SK-N-DZ (cell line): Measurements from ENCODE around the gene TRIM42. TPM values are rescaled to one million over a fixed set of nuclear protein-coding genes. Genes with fewer than 3 reads are reported as not detected.

Experiments
- DNase-seq: peaks from one replicate; pipeline ENCODE4 v3.0.0-alpha.2; 2015; ENCODE audit warnings: low spot score
- polyA plus RNA-seq, 2 experiments: library from polyadenylated mRNA; depleted of rRNA; stranded (reverse); fragments of >200 nt; gene quantifications; 2 replicates each; pipeline ENCODE4 v1.2.3, GENCODE V29; 2014

The TRIM42 gene
- not detected in 2 replicates for polyA plus RNA-seq (2014; cell fraction: cytosol; rRNA removed)
- polyA plus RNA-seq (2014; cell fraction: nucleus; rRNA removed) = not detected in 2 replicates

DNA sequence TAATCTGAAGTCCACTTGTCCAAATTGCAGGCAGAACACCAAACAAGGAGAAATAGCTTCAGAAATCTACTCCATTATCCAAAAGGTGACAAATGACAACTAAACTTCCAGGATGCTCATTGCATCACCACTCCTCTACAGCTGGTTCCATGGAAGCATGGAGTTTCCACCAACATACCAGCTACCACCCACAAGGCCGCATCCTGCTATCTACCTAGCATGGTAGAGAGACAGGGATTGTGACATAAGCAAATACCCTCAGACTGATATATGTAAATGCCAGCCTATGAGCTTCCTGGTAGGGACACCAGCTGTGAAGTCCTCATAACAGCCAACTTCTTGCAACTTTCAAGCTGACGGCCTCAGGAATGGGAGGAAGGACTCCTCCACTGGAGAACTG is at the start of gene TRIM42:
TRIM42 (plus strand) TSS at position 301 of the 400 bp plus-strand sequence. CDS start 166 bp downstream, outside the sequence.
- no peak for DNase-seq

DNA sequence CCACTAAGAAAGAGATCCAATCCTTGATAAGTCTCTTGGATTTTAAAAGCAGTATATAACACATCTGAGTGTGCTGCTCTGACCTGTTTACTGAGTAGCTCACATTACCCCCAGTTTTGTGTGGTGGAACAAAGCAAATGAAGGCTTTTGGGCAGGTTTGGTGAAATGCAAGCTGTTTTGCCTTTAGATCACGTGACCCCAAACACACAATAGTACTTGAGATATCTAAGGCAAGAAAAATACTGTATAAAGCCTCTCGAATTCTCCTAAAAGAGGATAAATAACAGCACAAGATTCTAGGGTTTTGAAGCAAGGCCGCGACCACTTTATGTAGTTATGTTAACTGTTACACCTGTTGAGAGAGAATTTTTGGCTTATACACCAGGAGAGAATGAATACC is 49.3 kb upstream of the TRIM42 start:
- DNase-seq = no peak

DNA sequence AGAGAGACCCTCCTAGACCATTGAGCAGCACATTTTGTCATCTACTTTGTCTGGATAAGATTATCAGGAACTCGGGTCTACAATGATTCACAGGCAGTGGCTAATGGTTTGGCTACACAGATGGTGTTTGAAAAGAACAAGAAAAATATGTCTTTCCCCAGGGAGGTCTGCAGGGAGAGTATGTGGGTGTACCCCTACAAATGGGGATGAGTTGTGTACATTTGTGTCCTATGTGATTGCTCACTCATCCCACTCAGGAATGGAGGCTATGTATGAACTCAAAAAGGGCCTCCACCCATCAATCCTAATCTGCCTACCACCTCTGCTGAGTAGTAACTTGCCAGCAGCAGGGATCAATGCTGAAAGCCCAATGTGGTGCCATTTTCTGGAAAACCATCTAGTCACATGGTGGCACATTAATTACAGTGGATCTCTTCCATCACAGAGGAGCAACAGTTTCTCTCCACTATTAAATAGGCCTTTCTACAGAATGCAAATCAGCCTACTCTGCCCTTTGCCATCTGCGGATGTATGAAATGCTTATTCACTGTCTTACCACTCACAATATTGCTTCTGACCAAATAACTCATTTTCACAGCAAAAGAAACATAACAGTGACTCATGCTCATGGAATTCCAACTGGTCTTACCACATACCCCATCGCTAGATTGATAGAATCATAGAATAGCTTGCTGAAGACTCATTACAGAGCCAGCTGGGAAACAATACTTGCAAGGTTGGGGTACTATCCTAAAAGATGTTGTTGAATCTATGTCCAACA is 48.3 kb upstream of the TRIM42 start:
- no peak for DNase-seq

DNA sequence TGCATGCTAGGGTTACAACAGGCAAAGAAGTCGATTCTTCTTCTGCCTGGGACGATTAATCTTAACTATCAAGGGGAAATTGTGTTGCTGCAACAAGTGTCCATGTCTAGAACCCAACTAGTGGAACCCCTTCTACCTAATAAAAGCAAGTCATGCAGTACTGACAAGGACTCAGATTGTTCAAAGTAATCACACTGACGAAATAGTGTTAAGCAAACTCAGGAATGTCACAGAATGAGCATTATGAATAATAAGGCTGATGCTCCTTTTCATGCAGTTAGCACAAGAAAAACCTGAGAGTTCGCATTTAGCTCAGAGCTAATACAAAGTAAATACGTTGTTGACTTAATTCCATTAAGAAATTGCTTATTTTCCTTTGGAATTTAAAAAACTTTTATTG is 47.5 kb upstream of the TRIM42 start:
- DNase-seq = no peak

DNA sequence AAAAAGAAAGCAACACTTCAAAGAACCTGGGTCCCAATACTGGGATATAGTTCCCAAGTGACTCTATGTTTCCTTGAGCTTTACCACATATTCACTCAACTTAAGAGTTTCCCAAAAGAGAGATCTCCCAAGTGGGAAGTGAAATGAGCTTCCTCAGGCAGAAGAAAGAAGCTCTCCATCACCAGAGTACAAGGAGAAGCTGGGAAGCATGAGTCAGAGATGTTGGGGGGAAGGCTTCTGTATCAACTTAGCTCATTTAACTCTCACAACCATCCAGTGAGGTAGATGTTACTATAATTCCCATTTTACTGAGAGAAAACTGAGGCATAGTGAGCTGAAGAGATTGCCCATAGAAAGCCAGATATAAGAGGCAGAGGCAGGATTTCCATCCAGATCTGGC is 47.0 kb upstream of the TRIM42 start:
- DNase-seq = no peak

DNA sequence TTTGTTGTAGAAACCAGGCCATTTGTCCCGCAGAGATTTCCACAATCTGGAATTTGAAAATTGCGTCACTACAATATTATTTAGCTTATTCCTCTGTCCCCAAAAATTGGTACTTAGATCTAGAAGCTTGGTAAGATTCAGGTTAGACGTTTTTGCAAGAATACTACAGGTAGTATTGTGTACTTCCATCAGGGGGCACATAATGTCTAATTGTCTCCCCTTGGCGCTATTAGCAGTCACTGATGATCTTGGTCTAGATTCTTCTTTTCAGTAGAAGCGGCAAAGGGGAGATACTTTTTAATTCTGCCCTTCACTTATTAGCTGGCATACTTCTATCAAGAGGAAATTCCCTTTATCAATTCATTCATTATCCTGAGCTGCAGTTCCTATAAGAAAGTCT is 42.6 kb upstream of the TRIM42 start:
- no peak for DNase-seq

DNA sequence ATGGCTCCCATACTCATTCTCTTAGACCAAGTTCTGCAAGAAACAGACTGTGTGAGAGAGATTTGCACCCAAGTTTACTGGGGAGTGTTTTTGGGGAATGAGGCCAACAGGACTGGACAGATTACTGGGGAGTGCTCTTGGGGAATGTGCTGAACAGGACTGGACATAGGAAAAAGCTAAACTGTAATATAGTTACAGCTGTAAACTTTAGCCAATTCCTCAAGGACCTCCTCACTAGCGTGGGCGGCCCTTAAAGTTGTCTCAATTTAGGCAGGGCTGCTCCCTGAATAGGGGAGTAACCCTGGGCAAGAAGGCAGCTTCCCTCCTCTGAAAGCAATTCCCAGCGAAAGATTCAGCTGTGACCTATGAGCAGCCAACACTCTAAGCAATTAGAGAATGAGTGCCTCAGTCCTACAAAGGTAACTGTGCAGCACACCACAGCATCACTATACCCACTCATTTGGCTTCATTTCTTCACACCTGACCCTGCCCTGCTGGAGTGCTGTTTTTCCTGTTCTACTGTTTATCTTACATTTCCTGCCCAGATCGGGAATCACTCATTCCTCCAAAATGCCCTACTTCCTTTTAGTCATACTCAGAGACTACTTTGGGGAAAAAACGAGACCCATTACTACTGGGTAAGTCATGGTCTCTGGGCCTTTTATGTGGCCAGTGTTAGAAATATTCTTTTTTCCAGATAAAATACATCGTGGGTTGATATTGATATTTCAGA is 41.3 kb upstream of the TRIM42 start:
- no peak for DNase-seq

DNA sequence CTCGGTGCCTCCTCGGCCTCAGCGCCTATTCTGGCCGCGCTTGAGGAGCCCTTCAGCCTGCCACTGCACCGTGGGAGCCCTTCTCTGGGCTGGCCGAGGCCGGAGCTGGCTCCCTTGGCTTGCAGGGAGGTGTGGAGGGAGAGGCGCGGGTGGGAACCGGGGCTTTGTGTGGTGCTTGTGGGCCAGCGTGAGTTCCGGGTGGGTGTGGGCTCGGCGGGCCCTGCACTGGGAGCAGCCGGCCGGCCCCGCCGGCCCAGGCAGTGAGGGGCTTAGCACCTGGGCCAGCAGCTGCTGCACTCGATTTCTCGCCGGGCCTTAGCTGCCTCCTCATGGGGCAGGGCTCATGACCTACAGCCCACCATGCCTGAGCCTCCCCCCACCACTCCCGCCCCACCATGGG is 26.6 kb upstream of the TRIM42 start:
- DNase-seq = no peak

DNA sequence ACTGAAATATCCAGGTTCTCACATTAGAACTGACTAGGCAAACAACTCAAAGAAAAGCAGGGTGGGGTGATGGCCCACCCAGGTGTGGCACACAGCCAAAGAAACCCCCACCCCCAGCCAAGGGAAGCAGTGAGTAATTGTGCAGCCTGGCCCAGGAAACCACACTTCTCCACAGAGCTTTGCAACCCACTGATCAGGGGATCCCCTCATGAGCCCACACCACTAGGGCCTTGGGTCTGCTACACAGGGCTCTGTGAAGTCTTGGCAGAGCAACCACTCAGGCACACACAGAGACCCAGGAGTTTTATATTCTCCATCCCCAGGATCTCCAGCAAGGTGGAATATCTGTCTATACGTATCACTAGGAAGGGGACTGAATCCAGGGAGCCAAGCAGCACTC is 22.2 kb upstream of the TRIM42 start:
- DNase-seq = no peak

DNA sequence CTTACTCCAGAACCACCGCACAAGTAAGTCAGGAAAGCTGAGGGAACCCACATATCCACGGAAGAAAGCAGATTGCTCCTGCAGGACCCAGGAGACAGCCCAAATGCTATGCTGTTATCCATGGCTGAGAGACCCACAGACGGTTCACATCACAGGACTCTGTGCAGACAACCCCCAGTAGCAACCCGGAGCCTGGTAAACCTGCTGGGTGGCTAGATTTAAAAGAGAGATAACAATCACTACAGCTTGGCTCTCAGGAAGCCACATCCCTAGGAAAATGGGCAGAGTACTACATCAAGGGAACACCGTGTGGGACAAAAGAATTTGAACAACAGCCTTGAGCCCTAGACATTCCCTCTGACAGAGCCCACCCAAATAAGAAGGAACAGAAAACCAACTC is 13.8 kb upstream of the TRIM42 start:
- no peak for DNase-seq

DNA sequence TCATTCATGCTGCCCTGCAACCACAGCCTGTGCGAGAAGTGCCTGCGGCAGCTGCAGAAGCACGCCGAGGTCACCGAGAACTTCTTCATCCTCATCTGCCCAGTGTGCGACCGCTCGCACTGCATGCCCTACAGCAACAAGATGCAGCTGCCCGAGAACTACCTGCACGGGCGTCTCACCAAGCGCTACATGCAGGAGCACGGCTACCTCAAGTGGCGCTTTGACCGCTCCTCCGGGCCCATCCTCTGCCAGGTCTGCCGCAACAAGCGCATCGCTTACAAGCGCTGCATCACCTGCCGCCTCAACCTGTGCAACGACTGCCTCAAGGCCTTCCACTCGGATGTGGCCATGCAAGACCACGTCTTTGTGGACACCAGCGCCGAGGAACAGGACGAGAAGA is 4.7 kb downstream of the TRIM42 start:
- no peak for DNase-seq

DNA sequence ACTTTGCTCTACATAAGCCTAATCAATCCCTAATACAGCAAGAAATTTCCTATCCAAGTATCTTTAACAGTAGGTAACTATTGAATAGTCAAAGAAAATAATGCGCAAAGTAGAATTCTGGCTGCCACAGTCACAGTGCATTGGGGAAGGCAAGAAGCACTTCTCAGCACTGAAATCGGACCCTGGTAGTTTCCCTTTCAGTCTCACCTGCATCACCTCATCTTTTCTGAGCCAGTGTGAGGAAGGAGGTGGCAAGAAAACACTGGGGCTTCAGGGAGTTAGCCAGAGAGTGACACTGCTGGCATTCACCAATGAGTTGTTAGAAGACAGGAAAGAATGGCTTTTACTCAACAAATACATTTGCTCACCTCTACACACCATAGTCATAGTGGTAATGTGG is 8.3 kb downstream of the TRIM42 start:
- DNase-seq = no peak

DNA sequence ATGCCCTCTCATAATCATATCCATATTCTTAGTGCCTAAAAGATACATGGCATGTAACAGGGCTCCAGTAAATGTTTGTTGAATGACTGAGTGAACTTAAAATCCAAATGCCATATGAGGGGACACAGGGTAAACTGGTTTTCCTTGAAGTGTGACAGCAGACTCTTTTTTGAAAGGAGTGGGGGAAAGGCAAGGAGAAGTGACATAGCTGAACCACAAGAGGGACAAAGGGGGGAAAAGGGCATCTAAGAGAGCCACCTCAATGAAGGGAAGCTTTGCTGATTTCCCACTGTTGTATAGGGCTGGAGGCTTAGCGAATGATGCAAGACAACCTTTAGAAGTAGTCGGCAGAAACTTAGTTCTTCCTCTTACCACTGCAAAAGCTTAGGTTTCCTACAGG is 9.1 kb downstream of the TRIM42 start:
- no peak for DNase-seq

DNA sequence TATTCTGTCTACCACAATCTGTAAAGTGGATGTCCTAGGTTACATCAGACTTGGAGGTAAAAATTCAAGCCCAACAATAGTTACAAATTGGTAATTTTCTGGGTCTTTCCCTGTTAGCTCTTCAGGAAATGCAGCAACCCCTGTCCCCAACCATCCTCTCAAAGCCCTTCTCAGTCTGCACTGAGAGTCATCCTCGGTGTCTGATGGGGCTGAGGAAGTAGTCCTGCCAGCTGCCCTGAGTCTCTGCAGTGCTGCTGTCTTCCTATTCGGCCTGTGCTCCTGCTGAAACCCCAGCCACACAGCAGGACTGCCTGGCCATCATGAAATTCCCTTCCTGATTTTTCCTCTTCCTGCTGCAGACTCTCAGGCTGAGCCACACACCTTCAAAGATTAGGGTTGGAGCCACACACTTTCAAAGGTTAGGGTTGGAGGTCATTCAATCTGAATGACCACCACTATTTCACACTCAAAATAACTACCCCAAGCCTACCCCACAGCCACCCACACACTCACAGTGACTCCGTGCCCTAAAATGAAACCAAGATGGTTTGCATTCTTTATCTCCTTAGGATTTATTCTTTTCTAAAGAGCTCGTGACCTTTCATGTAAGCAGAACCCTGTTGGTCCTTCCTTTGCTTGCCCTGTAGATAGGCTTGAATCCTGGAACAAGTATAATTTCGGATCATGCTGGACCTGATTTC is 17.6 kb downstream of the TRIM42 start:
- no peak for DNase-seq

DNA sequence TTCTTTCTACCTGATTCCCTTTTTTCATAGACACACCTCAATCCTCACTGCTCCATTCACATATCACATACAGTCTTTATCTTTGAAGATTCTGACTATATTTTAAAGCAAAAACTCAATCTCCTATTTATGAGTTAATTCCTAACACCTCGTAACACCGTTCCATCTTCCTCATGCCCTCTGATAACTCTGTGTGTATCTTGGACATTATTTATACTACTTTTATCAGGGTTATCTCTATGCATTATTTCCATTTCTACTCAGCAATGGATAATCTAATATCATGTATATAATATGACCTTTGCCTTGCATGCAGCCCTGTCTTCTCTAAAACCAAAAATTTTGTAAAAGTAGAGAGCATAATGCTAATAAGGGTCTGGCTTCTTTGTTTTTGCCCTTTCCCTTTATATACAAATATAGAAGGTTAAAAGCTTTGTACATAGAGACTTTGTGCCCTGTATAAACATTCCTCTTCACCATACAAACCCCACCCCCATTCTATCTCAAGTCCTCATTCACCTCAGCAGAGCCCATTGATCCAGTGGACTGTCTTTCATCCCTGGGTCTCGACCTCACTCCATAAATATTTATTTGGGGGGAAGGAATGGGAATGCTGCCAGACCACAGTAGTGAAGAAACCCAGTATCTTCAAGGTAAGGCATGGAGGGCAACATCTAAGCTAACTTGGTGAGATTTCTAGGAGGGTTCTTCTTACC is 21.8 kb downstream of the TRIM42 start:
- no peak for DNase-seq

DNA sequence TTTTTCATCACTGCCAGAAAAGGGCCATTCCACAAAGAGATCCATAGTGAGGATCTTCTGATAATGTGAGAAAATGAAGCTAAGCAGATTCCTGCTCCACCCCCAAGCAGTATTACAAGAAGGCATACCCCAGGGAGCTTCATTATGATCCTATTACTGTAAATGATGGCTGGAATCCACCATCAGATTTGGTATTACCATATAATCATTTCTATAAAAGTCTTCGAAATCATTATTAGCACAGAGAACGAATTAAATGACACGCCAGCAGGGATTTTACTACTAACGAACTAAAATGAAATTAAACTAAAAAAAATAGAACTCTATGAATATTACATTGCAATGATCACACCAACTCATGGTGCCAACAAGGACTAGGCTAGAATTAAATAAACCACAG is 24.4 kb downstream of the TRIM42 start:
- no peak for DNase-seq

DNA sequence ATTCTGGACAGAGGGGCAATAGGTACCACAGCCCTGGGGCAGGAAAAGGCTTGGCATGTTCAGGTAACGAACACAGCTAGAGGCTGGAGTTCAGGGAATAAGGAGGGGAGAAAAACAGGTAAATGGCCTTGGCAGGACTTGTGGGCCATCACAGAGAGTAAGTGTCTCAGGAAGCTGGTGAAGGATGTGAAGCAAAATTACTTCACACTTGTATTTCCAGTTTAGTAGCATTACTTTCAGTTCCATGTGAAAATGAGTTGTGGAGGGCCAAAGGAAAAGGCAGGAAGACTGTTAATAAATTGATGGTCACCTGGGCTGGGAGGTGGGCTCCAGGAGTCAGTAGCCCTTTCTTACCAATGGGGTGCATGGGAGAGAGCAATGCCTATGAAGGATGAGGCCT is 25.6 kb downstream of the TRIM42 start:
- DNase-seq = no peak

DNA sequence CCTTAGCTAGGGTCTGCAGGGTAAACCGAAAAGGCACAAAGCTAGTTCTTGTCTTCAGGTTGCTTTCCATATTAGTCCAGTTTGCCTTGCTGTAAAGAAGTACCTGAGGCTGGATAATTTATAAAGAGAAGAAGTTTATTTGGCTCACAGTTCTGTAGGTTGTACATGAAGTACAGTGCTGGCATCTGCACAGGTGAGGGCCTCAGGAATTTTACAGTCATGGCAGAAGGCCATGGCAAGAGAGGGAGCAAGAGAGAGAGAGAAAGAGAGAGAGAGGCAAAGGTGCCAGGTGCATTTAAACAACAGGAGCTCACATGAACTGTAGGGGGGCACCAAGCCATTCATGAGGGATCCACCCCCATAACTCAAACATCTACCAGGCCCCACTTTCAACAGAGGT is 26.9 kb downstream of the TRIM42 start:
- DNase-seq = no peak

DNA sequence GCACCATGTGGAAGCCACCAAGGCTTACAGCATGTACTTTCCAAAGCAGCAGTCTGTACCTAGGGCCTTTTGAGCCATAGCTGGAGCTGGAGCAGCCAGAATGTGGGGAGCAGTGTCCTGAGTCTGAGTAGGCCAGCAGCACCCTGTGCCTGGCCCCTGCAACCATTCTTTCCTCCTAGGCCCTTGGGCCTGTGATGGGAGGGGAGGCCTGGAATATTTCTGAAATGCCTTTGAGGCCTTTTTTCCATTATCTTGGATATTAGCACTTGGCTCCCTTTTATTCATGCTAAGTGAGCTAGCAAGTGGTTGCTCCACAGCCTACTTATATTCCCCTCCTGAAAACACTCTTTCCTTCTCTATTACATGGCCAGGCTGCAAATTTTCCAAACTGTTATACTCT is 28.1 kb downstream of the TRIM42 start:
- DNase-seq = no peak

DNA sequence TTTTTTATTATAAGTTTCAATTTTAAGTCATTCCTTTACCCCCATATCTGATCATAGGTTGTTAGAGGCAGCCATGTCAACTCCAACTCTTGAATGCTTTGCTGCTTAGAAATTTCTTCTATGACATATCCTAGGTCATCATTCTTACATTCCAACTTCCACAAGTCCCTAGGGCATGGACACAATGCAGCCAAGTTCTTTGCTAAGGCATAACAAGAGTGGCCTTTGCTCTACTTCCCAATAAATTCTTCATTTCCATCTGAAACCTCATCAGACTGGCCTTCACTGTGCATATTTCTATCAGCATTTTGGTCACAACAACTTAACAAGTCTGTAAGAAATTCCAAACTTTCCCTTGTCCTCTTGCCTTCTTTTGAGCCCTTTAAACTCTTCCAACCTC is 28.5 kb downstream of the TRIM42 start:
- no peak for DNase-seq

DNA sequence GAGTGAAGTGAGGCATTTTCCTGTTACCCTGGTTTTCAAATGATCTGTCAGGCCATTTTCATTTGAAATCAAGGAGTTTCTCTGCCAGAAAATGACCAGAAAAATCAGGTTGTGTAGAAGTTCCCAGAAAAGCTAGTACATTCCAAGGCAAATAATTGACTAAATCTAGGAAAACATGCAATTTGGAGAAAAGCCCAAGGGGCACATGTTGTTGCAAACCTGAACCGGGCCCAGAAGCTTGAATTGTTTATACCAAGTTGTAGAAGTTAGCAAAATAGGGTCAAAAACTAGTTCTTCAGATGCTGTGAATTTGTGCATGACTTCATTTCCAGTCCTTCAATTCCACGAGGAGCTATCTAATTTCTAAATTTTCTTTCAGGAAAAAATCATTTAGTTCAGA is 31.0 kb downstream of the TRIM42 start:
- DNase-seq = no peak

DNA sequence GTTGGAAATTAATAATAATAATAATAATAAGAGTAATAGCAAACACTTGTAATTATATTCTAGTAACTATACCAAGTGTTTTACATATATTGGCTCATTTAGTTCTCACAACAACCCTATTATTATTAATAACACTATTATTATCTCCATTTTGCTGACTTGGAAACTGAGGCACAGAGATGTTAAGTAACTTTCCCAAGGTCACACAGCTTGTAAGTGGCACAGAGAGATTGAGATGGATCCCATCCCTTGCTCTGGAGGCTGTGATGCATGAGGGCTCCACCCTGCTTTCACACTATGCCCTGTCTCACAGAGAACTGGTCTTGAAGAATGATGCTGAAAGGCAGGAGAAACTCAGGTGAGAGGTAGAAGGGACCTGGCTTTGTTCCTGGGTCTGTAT is 31.9 kb downstream of the TRIM42 start:
- DNase-seq = no peak
